Measurements from ENCODE around the gene SARS1. TPM values are rescaled to one million over a fixed set of nuclear protein-coding genes. Genes with fewer than 3 reads are reported as not detected.
"Not testable (repeated sequence)": the region's sequence is repeated elsewhere in the genome, so short reads cannot be mapped to it uniquely, and the experiment has no call there.

Gene SARS1
- total RNA-seq, 2 donors from 2014 or later, result 413 to 456 TPM

- DNase-seq (peak; percentile 80 to 81), ATAC-seq (replicated peaks in 1 of 2) (peak; percentile 84 to 88)
- no peaks in the 10 kb centered on the region for H3K27me3 Mint-ChIP-seq (ENCODE audit: low read depth)
- H3K4me3 Mint-ChIP-seq, result no peak overlapping the region
- H3K9me3 Mint-ChIP-seq, result no peaks in the 10 kb centered on the region
- peaks cover 0 to 2% of the 10 kb centered on the region in 2 donors for H3K36me3 Mint-ChIP-seq (ENCODE audit: insufficient read depth in 2 of 2)
- peaks cover 20% of the 10 kb centered on the region for H3K4me1 Mint-ChIP-seq (ENCODE audit: low read depth)
- no peak overlapping the region for H3K27ac Mint-ChIP-seq
These were observed 63.9 kb downstream of the SARS1 start for GRCh38 chr1:109277434-109278204.

DNA sequence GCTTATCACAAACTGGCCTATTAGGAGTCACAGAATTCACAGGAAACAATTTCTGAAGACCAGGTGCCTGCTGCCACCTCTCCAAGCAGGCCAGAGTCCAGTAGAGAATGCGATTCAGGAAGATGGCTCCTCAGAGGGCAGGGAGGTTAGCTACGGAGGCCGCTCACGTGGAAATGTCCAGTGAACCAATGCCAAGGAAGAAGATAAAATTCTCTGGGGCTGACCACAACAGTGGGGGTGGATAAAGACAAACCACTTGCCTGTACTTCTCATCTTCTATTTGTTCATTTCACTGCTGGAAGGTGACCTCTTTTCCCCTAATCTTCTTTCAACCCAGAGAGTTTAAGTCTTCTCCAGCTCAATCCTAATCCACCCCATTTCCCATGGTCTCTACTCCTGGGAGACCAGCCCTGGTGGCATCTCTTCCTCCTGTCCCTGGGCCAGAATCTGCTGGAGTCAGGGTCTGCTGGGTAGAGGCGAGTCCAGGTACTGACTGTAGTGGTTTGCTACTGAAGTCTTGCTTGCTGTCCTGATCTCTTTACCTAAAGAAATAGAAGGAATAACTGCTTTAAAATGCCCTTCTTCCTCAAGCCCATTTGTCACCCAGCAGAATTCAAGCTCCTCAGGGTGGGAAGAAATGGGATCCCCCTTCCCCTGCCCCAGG, 66.0 kb downstream of the SARS1 start:
- ATAC-seq (replicated peaks in 1 of 2) (no peak), DNase-seq (no peak)
- Mint-ChIP-seq H3K36me3 (ENCODE audit: insufficient read depth in 2 of 2) (peaks cover 0 to 4% of the 10 kb centered on the region in 2 donors), H3K27me3 (ENCODE audit: low read depth) (no peaks in the 10 kb centered on the region), H3K9me3 (no peaks in the 10 kb centered on the region), H3K4me1 (ENCODE audit: low read depth) (peaks cover 25% of the 10 kb centered on the region), H3K27ac (no peak overlapping the region), H3K4me3 (no peak overlapping the region)

GRCh38 chr1:109280862-109281261, 67.1 kb downstream of the SARS1 start:
- Mint-ChIP-seq H3K27ac (no peak overlapping the region), H3K4me1 (ENCODE audit: low read depth) (peaks cover 25% of the 10 kb centered on the region), H3K36me3 (ENCODE audit: insufficient read depth in 2 of 2) (peaks cover 0 to 4% of the 10 kb centered on the region in 2 donors), H3K27me3 (ENCODE audit: low read depth) (no peaks in the 10 kb centered on the region), H3K9me3 (no peaks in the 10 kb centered on the region), H3K4me3 (no peak overlapping the region)
- DNase-seq, result no peak
- ATAC-seq (replicated peaks in 1 of 2), result no peak

GRCh38 chr1:109281680-109282496, 68.2 kb downstream of the SARS1 start:
- Mint-ChIP-seq H3K9me3 (no peaks in the 10 kb centered on the region), H3K27ac (no peak overlapping the region)
- DNase-seq, result no peak

DNA sequence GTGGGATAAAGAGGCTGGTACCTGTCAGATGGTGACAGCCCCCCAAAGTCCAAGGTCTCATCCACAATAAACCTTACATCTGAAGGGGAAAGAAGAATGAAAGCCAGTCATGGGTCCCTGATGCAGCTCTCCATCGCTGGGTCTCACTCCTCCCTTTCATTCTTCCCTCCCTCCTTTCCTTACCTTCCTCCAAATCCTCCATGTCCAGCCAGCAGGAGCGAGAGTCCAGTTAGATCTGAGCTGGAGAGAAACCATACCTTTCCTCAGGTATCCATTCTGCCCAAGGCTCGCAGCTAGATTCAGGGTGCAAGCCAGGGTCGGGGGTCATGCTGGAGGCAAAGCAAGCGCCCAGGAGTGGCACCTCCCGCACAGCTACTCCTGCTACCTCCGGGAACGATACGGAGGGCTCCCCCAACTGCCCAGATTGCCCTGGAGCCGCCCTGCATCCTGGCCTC, 68.8 kb downstream of the SARS1 start:
- H3K27me3 Mint-ChIP-seq (ENCODE audit: low read depth), result no peaks in the 10 kb centered on the region
- H3K9me3 Mint-ChIP-seq, result no peaks in the 10 kb centered on the region
- DNase-seq (no peak), ATAC-seq (replicated peaks in 1 of 2) (no peak)
- peaks cover 18% of the 10 kb centered on the region for H3K4me1 Mint-ChIP-seq (ENCODE audit: low read depth)
- H3K4me3 Mint-ChIP-seq, result peak overlapping the region; percentile 90 to 100
- peaks cover 0 to 4% of the 10 kb centered on the region in 2 donors for H3K36me3 Mint-ChIP-seq (ENCODE audit: insufficient read depth in 2 of 2)
- H3K27ac Mint-ChIP-seq, result peak overlapping the region; percentile 47

More at GRCh38 chr1:109281680-109282496, 68.2 kb downstream of the SARS1 start:
- Mint-ChIP-seq H3K4me1 (ENCODE audit: low read depth) (peaks cover 23% of the 10 kb centered on the region), H3K27me3 (ENCODE audit: low read depth) (no peaks in the 10 kb centered on the region), H3K4me3 (peak overlapping the region; percentile 90 to 100), H3K36me3 (ENCODE audit: insufficient read depth in 2 of 2) (peaks cover 0 to 4% of the 10 kb centered on the region in 2 donors)
- ATAC-seq (replicated peaks in 1 of 2), result no peak

GRCh38 chr1:109282952-109283747, 69.4 kb downstream of the SARS1 start, which contains the start of gene PSRC1:
Gene PSRC1, minus strand, starts transcription at chr1:109283145.
- Mint-ChIP-seq H3K4me1 (ENCODE audit: low read depth) (peaks cover 18% of the 10 kb centered on the region), H3K27me3 (ENCODE audit: low read depth) (no peaks in the 10 kb centered on the region), H3K27ac (peak within 1 kb of the TSS; percentile 68), H3K4me3 (peak within 1 kb of the TSS; percentile 90 to 100), H3K9me3 (no peaks in the 10 kb centered on the region), H3K36me3 (ENCODE audit: insufficient read depth in 2 of 2) (peaks cover 0 to 4% of the 10 kb centered on the region in 2 donors)
- ATAC-seq (replicated peaks in 1 of 2) (peak; percentile 97 to 98), DNase-seq (peak; percentile 93 to 94)

DNA sequence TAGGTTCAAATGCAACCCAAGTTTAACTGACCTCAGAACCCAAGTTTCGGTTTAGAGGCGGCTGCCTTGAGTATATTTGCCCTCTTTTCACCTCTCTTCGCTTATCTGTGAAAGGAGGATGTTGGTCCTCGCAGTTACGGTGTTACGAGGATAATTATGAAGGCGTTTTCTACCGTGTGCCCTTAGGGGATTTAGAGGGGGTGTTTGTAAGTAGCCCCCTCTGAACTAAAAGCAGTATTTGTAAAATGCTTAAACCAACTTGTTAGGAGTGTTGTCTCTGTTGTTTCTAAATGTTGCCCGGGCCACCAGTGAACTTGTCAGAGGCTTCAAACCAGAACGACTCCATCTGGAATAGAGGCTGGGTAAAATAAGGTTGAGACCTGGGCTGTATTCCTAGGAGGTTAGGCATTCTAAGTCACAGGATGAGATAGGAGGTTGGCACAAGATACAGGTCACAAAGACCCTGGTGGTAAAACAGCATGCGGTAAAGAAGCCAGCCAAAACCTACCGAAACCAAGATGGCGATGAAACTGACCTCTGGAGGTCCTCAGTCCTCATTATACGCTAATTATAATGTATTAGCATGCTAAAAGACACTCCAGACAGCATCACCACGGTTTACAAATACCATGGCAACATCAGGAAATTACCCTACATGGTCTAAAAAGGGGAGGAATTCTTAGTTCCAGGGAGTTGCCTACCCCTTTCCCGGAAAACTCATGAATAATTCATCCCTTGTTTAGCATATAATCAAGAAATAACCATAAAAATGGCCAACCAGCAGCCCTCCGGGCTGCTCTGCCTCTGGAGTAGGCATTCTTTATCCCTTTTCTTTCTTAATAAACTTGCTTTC, 70.3 kb downstream of the SARS1 start:
- peaks cover 0 to 4% of the 10 kb centered on the region in 2 donors for H3K36me3 Mint-ChIP-seq (ENCODE audit: insufficient read depth in 2 of 2)

GRCh38 chr1:109286762-109287161, 73.0 kb downstream of the SARS1 start:
- H3K9me3 Mint-ChIP-seq; H3K36me3 Mint-ChIP-seq (ENCODE audit: insufficient read depth in 2 of 2); ATAC-seq (replicated peaks in 1 of 2); H3K27ac Mint-ChIP-seq; H3K4me3 Mint-ChIP-seq; DNase-seq; H3K27me3 Mint-ChIP-seq (ENCODE audit: low read depth): not testable (repeated sequence)
- peaks cover 12% of the 10 kb centered on the region for H3K4me1 Mint-ChIP-seq (ENCODE audit: low read depth)

More for the DNA sequence above, 70.3 kb downstream of the SARS1 start:
- H3K4me1 Mint-ChIP-seq (ENCODE audit: low read depth), result peaks cover 18% of the 10 kb centered on the region
- H3K4me3 Mint-ChIP-seq, result peak overlapping the region; percentile 90 to 100
- peak in 1 of 2 donors; percentile 33 for ATAC-seq (replicated peaks in 1 of 2)
- no peak for DNase-seq
- H3K9me3 Mint-ChIP-seq, result no peaks in the 10 kb centered on the region
- peaks cover 5% of the 10 kb centered on the region for H3K27me3 Mint-ChIP-seq (ENCODE audit: low read depth)
- H3K27ac Mint-ChIP-seq, result peak overlapping the region; percentile 56

Other genes starting within 250 kb of the SARS1 start
- 1 to 10 TPM; 7.5 to 9.5 TPM for gene WDR47, start 171.8 kb upstream of the SARS1 start, total RNA-seq
- 10 to 100 TPM; 25.9 to 29.4 TPM for gene TAF13, start 137.9 kb upstream of the SARS1 start, total RNA-seq
- gene TMEM167B, start 123.2 kb upstream of the SARS1 start, total RNA-seq, result 10 to 100 TPM; 50.2 to 57.1 TPM
- gene ELAPOR1, start 99.8 kb upstream of the SARS1 start, total RNA-seq, result 10 to 100 TPM in 1 of 2 donors, 1 to 10 TPM in 1; 9.4 to 10.2 TPM
- gene CELSR2, start 35.6 kb downstream of the SARS1 start, total RNA-seq, result 1 to 10 TPM; 2.5 to 3.1 TPM
- gene PSRC1, start 69.2 kb downstream of the SARS1 start, total RNA-seq, result 10 to 100 TPM; 17.5 to 18.3 TPM
- not detected for gene MYBPHL, start 93.1 kb downstream of the SARS1 start, total RNA-seq
- 1 to 10 TPM; 1.4 to 4.8 TPM for gene SORT1, start 184.0 kb downstream of the SARS1 start, total RNA-seq
- 100 to 1,000 TPM; 169 to 179 TPM for gene PSMA5, start 212.5 kb downstream of the SARS1 start, total RNA-seq